Kidney (tissue), 14 donors: ENCODE measurements around the gene PCNT. TPM values are rescaled to one million over a fixed set of nuclear protein-coding genes. Genes with fewer than 3 reads are reported as not detected.

ENCODE experiments used
- DNase-seq, 5 donors: peaks; one replicate each; pipeline ENCODE4 v3.0.0-alpha.2; 2013 to 2020
- FAIRE-seq: peaks from 2 replicates; lab custom pipeline; 2012; peaks lifted over from hg19 to GRCh38; lab: Jason Lieb, UNC
- H3K27ac ChIP-seq, 2 donors: one replicate each; pipeline ENCODE4 v1.7.0; 2013; ENCODE audit warnings: low read depth in 2 of 2, low read length in 2 of 2, inconsistent platforms in 1 of 2
- H3K27me3 ChIP-seq: one replicate; pipeline ENCODE4 v1.7.1; 2013; ENCODE audit warnings: low read length, inconsistent platforms; ENCODE audit not compliant: control insufficient read depth, insufficient read depth
- H3K36me3 ChIP-seq, 3 donors: one replicate each; pipeline versions ENCODE4 v1.7.0 to v1.7.1; 2013; ENCODE audit warnings: low read length in 3 of 3, control low read depth in 1 of 3, inconsistent platforms in 1 of 3; ENCODE audit not compliant: insufficient read depth in 3 of 3, control insufficient read depth in 2 of 3
- H3K4me1 ChIP-seq, 3 donors: one replicate each; pipeline versions ENCODE4 v1.7.0 to v1.7.1; 2013; ENCODE audit warnings: low read length in 3 of 3, inconsistent platforms in 1 of 3, low read depth in 1 of 3; ENCODE audit not compliant: control insufficient read depth in 2 of 3, insufficient read depth in 2 of 3
- H3K4me3 ChIP-seq, 3 donors: one replicate each; pipeline versions ENCODE4 v1.7.0 to v1.8.1; 2013; ENCODE audit warnings: low read length in 3 of 3, control low read depth in 1 of 3, inconsistent platforms in 1 of 3
- H3K9ac ChIP-seq, 3 donors: one replicate each; pipeline versions ENCODE4 v1.7.0 to v1.7.1; 2013; ENCODE audit warnings: low read length in 3 of 3, control low read depth in 1 of 3, inconsistent platforms in 1 of 3
- H3K9me3 ChIP-seq, 3 donors: one replicate each; pipeline versions ENCODE4 v1.7.0 to v1.7.1; 2013; ENCODE audit warnings: low read length in 3 of 3, control low read depth in 1 of 3, inconsistent platforms in 1 of 3; ENCODE audit not compliant: control insufficient read depth in 2 of 3, insufficient read depth in 1 of 3
- CTCF ChIP-seq: IDR thresholded peaks from 3 replicates; pipeline ENCODE4 v1.5.1; 2012; ENCODE audit warnings: mild to moderate bottlenecking, moderate library complexity, borderline replicate concordance; ENCODE audit not compliant: insufficient read depth; ENCODE audit errors: extremely low read depth
- intact Hi-C: fragments of 100-400 bp; cut with DNase I; formaldehyde crosslinking; loops from one replicate; pipeline ENCODE4 v1.11.1; 2022
- polyA plus RNA-seq: library from polyadenylated mRNA; stranded (reverse); fragments of 350-450 nt; fragmentation: Illumina TruSeq; extraction: RNeasy Lipid Tissue Mini Kit (QIAGEN cat#74804); gene quantifications from one replicate; pipeline ENCODE4 v1.2.3, GENCODE V29; 2014; ENCODE audit warnings: low read depth, low replicate concordance; ENCODE audit not compliant: insufficient read depth
- total RNA-seq: library from RNA; stranded (reverse); fragmentation: NEBNext Ultra II Directional; extraction: Animal tissue kit (Norgen Biotek cat#: 25700); gene quantifications from one replicate; pipeline ENCODE4 v1.2.1, GENCODE V29; 2021
- donor health status: control.
- donor health status: control.
- donor health status: control.
- donor health status: control.
- donor health status: control.
- donor health status: DM: yes; HTN: yes; CAD: no.
- donor health status: Normal renal cell carcinoma (clear cell type).

Gene PCNT
- total and polyA plus RNA-seq, 2 donors from 2014 or later = 4.2 to 26.1 TPM

- no peak overlapping the region for H3K9ac ChIP-seq
- H3K4me1 ChIP-seq = no peaks in the 10 kb centered on the region
- FAIRE-seq (no peak), DNase-seq (no peak)
- TF ChIP-seq CTCF = no peak
- peaks cover 3 to 39% (median 26%) of the 10 kb centered on the region in 3 donors for H3K36me3 ChIP-seq
- H3K27ac ChIP-seq = no peak overlapping the region
- H3K4me3 ChIP-seq = no peak overlapping the region
- no peaks in the 10 kb centered on the region for H3K27me3 ChIP-seq
- intact Hi-C loops = no loop called here
- H3K9me3 ChIP-seq = no peaks in the 10 kb centered on the region
Observed at GRCh38 chr21:46352913-46353312, 29.0 kb downstream of the PCNT start.

GRCh38 chr21:46354046-46354445 lies 30.1 kb downstream of the PCNT start:
- Histone ChIP-seq H3K27me3 (no peaks in the 10 kb centered on the region), H3K9me3 (no peaks in the 10 kb centered on the region), H3K36me3 (peaks cover 3 to 34% (median 25%) of the 10 kb centered on the region in 3 donors), H3K9ac (no peak overlapping the region), H3K4me1 (no peaks in the 10 kb centered on the region), H3K27ac (no peak overlapping the region), H3K4me3 (no peak overlapping the region)
- no peak for TF ChIP-seq CTCF
- FAIRE-seq = no peak
- intact Hi-C loops = no loop called here
- DNase-seq = peak in 4 of 5 donors; percentile 45 to 63 (median 48)

GRCh38 chr21:46354518-46354917 lies 30.6 kb downstream of the PCNT start:
- Histone ChIP-seq H3K4me3 (no peak overlapping the region), H3K4me1 (no peaks in the 10 kb centered on the region), H3K27ac (no peak overlapping the region), H3K27me3 (no peaks in the 10 kb centered on the region), H3K36me3 (peaks cover 3 to 30% (median 20%) of the 10 kb centered on the region in 3 donors), H3K9me3 (no peaks in the 10 kb centered on the region), H3K9ac (no peak overlapping the region)
- intact Hi-C loops = no loop called here
- FAIRE-seq (no peak), DNase-seq (peak in 1 of 5 donors; percentile 60)
- no peak for TF ChIP-seq CTCF
